ENCODE data around the gene DRC1.
"Not testable (repeated sequence)": the region's sequence is repeated elsewhere in the genome, so short reads cannot be mapped to it uniquely, and the experiment has no call there.

Gene DRC1

DNA sequence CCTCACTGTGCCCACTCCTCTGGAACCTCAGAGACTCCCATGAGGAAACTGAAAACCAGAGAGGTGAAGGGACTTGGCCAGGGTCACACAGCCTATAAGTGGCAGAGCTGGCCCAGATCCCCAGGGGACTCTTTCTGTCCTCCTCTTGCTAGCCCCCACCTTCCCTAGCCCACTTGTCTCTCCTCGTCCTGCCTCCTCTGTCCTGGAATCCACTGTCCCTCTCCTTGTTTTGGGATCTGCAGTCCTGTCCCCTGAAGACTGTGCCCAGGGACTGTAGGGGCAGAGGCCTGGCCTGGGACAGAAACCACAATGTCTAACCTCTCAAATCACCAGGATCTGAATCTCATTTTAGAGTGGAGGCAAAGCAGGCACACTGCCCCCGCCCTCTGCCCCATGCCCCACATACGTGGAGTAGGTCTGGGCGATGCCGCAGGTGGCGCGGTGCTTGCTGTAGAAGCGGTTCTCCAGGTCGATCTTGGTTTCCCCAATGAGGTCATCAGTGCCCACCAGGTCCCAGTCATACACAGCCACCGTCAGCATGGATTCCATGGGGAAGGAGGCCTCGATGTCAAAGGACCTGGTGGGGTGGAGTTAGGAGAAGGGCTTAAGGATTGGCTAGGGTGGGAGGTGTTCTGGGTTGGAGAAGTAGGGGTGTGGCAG lies 63.7 kb downstream of the DRC1 start:
- DNase-seq, result no peak

DNA sequence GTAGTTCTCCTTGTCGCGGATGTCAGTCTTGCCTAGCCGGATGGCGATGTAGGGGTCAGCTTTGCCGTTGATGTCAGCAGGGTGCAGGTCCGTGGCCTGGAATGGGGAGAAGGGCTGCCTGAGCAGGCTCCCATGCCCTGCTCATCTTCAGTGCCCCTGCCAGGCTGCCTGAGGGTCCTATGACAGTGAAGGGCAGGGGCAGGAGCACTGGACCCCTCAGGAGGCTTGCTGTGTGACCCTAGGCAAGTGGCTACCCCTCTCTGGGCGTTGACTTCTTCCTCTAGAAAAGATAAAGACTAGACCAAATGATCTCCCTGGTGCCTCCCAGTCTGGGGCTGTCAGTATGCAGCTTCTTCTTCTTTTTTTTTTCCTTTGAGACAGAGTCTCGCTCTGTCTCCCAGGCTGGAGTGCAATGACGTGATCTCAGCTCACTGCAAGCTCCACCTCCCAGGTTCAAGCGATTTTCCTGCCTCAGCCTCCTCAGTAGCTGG lies 64.3 kb downstream of the DRC1 start:
- DNase-seq, result no peak

GRCh38 chr2:26466662-26467310 lies 65.1 kb downstream of the DRC1 start:
- DNase-seq, result no peak

GRCh38 chr2:26468544-26468943 lies 66.8 kb downstream of the DRC1 start:
- DNase-seq, result not testable (repeated sequence)

DNA sequence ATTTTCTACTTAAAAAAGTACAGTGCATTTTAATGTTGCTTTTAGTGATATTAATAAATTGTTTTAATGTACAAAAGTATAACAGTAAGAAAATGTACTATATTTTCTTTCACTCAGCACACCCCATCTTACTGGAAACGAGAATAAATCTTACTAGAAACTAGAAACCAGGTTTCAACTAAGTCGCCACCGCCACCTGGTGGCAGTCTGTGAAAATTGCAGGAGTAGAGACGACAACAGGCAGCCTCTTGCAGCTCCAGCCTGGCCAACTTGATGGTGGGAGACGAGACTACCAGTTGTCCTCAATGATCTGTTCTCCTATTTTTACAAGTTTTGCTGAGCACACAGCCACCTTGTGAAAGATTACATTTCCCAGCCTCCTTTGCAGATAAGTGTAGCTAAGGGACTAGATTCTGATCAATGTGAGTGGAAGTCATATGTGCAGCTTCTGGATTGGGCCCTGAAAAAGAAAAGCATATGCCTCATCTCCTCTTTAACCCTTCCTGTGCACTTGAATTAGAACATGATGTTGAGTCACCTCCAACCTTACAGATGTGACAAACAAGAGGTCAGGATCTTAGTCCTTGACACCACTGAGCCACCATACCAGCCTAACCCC lies 67.5 kb downstream of the DRC1 start:
- peak; percentile 6 for DNase-seq

- DNase-seq, result no peak
Measured at GRCh38 chr2:26469955-26470354, 68.2 kb downstream of the DRC1 start.

GRCh38 chr2:26470601-26471260 lies 69.0 kb downstream of the DRC1 start:
- DNase-seq, result no peak

- no peak for DNase-seq
Measured at GRCh38 chr2:26471289-26471688, 69.6 kb downstream of the DRC1 start.

- no peak for DNase-seq
Measured at GRCh38 chr2:26471766-26472706, 70.3 kb downstream of the DRC1 start.

DNA sequence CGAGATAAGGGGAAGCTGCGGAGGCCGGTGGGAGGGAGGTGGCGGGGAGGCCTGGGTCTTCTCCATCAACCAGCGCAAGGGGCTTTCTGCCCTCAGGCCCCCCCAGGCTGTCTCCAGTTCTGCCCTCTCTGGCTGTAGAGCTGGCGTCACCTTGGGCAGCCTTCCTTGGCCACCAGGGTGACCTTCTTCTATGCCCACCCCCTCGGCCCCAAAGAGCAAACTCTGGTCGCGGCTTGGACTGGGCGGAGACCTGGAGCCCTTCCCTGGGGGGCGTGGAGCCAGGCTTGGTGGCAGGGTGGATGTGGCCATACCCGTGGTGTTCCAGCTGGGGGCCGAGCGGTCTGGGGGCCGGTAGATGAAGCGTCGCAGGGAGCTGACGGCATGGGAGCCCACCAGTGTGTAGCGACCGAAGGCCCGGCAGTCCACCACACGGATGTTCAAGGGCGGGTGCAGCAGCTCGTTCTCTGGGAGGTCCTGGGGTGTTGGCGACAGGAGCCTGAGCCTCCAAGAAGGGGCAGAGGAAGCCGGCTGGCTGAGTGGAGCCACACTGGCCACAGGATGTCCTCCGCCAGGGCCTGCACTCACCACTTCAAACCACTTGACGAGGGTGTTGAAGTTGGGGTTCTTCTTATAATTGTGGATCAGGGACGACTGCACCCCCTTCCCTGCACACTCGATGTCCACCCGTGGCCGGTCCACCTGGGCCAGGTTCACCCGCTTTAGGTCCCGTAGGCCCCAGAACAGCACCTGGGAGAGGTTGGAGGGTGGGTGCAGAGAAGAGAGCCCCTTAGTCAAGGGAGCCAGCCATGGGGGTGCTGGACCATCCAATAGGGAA lies 71.3 kb downstream of the DRC1 start:
- no peak for DNase-seq

GRCh38 chr2:26473796-26474195 lies 72.1 kb downstream of the DRC1 start:
- DNase-seq, result no peak

GRCh38 chr2:26474261-26474785 lies 72.6 kb downstream of the DRC1 start:
- no peak for DNase-seq

GRCh38 chr2:26475037-26475436 lies 73.3 kb downstream of the DRC1 start:
- DNase-seq, result no peak

DNA sequence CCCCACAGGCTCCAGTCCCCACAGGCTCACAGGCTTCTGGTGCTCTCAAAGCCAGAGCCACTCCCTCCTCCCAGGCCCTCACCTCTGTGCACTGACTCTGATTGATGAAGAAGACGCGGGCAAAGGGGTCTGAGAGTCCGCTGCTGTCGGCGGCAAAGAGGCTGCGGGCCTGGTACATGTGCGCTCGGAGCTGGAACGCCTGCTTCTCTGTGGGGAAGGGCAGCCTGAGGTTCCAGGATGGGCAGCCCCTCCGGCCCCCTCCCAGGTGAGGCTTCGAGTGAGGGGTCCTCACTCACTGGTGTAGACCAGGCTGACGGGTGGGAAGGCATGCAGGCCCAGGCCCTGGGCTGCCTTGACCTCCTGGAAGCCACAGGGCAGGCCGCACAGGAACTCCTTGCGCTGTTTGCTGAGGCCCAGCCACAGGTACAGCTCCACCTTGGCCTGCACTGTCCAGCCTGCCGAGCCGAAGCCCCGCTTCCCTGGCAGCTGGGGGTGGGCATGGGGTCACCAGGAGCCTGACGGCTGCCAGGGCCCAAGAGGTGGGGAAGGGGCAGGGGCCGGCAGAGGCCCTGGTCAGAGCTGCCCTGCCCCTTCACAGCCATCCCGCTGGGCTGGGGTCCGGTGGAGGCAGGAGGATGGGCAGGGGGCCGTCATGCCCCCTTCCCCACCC lies 74.2 kb downstream of the DRC1 start:
- DNase-seq, result no peak

DNA sequence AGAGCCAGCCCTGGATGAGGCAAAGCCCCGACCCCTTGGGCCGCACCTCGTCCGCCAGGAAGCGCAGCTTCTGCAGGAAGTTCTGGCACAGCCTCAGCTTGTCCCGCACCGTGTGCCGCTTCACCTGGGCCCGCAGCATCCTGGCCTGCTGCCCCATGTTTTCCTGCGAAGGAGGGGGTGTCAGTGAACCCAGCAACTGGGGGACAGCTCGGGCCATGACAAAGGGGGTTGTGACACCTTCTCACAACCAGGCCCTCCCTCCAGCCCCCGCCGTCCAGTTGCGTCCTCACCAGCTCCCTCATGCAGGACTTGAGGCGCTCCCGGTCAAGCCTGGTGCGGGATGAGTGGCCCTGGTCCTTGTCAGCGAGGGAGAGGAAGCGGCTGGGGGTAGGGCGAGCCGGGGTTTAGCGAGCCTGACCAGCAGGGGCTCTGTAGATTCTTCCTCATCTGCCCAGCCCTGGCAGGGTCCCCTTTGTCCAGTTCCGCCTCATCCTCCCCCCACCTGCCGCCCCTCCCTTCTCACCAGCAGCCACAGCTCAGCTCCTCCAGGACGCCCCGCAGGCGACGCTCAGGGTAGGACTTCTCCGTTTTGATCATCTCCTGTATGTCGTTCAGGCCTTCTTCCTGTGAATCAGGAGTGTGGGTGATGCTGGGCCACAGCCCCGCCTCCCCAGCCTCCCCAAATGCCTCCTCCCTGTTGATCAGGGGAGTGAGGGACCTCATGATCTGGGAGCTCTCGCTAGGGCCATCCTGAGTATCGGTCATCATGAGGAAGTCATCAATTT lies 75.6 kb downstream of the DRC1 start:
- no peak for DNase-seq

- no peak for DNase-seq
Measured at GRCh38 chr2:26477911-26478253, 76.2 kb downstream of the DRC1 start, which contains the start of gene OTOF. OTOF (minus strand) TSS chr2:26478124.

- DNase-seq, result no peak
Measured at GRCh38 chr2:26478366-26478765, 76.6 kb downstream of the DRC1 start.

- no peak for DNase-seq
Measured at GRCh38 chr2:26479131-26479788, 77.5 kb downstream of the DRC1 start.

Data from NCI-H2029 treated with DMSO at 0.1 percent for 48 hours (cell line).